OCI-LY3 (cell line): Measurements from ENCODE around the gene ARHGAP23.

ENCODE experiments used
- EZH2phosphoT487 ChIP-seq: fragments of 200-600 bp; shearing (Covaris generic); IDR thresholded peaks from 2 replicates; pipeline ENCODE4 v1.6.1; 2018; ENCODE audit warnings: antibody characterized with exemption, mixed run types, low read depth
- TF ChIP-seq, protein P1 (sequence below): fragments of 200-600, 300-600 bp; sonication (generic); IDR thresholded peaks from 2 replicates; pipeline ENCODE4 v1.5.1; 2014; ENCODE audit warnings: antibody characterized with exemption, low read length, low read depth

DNA sequence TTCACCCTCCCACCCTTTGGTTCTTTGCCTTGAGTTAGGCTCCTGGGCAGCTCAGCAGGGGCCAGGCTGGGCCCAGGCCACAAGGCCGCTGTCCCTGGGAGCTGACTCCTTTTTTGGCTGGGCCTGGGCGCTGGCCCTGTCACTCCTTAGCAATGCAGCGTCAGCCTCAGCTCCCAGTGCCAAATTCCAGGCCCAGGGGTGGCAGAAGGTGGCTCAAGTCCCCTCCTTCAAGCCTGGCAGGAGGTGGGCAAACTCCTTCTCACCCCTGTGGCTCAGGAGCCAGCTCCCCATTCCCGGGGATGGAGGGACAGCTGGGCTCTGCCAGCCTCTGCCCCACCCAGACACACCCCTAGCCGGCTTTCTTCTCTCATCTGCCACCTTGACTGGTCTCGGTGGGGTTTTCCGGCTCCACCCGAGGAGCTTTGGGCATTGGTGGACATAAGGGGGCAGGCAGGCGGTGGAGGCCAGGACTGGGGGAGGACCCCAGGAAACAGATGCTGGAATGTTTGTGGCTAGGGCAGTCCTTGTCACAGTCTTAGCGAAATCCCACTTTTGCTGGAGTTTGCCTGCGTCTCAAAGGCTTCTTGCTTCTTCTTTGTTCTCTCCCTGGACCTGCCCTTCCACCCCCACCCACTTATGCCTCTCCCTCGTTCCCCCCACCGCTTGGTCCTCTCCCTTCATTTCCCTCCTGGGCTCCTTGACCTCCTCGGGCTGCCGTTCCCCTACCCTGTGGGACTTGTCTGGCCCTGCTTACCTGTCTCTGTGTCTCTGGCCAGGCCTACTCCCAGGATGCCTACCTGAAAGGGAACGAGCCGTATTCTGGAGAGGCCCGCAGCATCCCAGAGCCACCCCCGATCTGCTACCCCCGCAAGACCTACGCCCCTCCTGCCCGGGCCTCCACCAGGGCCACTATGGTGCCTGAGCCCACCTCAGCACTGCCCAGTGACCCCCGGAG, 37.4 kb downstream of the ARHGAP23 start:
- TF ChIP-seq, protein P1, sequence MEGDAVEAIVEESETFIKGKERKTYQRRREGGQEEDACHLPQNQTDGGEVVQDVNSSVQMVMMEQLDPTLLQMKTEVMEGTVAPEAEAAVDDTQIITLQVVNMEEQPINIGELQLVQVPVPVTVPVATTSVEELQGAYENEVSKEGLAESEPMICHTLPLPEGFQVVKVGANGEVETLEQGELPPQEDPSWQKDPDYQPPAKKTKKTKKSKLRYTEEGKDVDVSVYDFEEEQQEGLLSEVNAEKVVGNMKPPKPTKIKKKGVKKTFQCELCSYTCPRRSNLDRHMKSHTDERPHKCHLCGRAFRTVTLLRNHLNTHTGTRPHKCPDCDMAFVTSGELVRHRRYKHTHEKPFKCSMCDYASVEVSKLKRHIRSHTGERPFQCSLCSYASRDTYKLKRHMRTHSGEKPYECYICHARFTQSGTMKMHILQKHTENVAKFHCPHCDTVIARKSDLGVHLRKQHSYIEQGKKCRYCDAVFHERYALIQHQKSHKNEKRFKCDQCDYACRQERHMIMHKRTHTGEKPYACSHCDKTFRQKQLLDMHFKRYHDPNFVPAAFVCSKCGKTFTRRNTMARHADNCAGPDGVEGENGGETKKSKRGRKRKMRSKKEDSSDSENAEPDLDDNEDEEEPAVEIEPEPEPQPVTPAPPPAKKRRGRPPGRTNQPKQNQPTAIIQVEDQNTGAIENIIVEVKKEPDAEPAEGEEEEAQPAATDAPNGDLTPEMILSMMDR: no peak
- TF ChIP-seq EZH2phosphoT487: no peak
